CD4-positive, alpha-beta T cell treated with Interleukin-1 beta for 1 hour (primary cell): ENCODE results near the gene NAPSA.
"Not testable (repeated sequence)": the region's sequence is repeated elsewhere in the genome, so short reads cannot be mapped to it uniquely, and the experiment has no call there.

Experiments used
- DNase-seq, 2 donors: peaks; one replicate each; pipeline ENCODE4 v3.0.0-alpha.2; 2020 to 2022

NAPSA gene

DNA sequence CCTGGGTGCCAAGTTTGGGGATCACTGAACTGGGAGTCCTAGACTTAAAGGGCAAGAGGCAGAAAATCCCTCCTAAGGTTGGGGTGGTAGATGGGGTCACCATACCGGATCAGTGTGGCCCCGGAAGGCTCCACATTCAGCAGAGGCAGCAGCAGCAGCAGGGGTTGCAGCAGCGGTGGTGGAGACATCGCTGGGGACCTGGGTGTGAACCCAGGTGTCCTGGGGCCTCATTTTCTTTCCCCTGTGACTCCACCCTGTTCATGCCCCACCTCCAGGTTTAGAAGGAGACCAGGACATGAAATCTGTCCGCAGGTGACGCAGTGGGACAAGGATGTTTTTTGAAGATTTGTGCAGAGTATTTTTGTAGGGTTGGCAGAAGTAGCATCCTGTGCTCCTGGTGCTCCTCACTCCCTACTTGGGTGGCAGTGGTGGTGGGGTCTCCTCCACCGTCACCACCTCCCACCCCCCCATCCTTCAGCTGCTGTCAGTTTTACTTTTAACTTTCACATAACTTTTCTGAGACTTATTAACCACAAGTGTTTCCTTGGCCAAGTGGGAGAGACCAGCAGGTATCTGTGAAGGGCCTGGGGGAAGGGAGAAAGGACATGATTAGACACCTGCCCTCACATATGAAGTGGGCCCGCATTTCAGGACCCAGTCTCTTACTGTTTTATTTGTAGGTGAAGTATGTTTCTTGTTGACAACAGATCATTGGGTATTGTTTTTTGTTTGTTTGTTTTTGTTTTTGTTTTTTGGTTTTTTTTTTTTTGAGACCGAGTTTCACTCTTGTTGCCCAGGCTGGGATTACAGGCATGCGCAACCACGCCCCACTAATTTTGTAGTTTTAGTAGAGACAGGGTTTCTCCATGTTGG lies at the start of gene NAPSA:
TSS of gene NAPSA (minus strand) at position 206 of the 873 bp plus-strand sequence. CDS start at position 188, 18 bp downstream.
- no peak for DNase-seq

DNA sequence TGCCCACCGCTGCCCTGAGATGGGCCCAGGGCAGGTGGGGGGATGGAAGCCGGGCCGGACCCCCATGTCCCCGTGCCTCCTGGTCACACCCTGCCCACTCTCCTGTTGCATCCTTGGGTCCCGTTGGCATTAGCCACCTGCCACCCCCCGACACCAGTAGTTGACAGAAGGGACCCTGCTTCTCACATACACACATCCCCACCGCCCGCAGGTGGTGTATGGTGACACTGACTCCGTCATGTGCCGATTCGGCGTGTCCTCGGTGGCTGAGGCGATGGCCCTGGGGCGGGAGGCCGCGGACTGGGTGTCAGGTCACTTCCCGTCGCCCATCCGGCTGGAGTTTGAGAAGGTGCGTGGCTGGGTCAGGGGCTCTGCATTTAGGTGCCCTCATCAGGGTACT lies 48.1 kb upstream of the NAPSA start:
- no peak for DNase-seq

DNA sequence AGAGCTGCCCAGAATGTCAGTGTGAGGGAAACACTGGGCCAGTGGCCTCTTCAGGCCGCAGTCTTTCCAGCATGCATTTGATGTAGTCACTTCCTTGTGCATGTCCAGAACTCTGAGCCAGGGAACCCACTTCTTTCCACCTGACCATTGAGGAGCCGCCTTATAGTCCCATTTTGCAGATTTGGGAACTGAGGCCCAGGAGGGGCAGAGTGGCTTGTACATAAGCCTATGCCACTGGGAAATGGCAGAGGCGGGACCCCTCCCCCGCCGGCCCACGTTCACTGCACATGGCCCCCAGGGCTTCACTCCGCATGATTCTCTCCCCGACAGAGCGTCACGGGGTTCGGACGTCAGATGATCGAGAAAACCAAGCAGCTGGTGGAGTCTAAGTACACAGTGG lies 47.7 kb upstream of the NAPSA start:
- no peak for DNase-seq

DNA sequence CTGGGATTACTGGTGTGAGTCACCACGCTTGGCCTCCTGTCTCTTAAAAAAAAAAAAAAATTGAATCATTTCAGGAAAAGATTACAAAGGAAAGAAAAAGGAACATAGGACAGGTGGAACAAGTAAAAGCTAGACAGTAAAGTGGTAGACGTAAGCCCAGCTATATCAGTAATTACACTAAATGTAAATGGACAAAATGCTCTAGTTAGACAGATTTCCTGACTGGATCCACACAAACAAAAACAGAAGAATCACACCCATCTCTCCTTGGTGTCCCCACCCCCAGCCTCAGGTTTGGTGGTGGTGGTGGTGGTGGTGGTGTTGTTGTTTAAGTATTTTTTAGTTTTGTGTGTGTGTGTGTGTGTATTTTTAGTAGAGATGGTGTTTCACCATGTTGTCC lies 47.0 kb upstream of the NAPSA start:
- no peak for DNase-seq

DNA sequence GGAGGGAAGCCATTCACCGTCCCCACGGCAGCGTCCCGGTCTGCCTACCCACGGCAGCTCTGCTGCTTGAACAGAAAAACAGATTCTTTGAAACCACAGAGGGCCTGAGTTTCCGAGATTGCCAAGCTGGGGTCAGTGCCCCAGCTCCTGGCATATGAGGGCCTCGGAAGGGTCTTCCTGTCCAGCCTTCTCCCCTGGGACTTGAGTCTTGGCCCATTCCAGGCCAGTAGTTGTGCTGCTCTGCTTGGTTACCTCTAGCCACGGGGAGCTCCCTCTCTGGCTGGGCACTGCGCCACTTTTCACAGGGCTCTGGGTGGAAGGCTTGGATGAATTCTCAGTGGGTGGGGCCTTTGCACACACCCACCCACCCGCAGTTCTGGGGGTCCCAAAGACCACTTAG lies 44.7 kb upstream of the NAPSA start:
- DNase-seq = no peak

DNA sequence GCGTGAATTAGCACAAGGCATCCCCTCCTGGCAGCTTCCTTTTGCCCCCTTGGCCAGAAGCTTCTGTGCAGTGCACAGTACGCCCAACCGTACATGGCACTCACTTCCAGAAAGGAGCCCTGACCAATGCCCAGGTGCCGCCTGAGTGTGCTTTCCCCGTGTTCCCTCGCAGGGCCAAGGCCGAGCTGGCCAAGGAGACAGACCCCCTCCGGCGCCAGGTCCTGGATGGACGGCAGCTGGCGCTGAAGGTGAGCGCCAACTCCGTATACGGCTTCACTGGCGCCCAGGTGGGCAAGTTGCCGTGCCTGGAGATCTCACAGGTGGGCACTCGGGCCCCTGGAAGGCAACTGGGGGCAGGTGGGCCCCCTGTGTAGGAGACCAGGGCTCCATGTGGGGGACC lies 43.9 kb upstream of the NAPSA start:
- no peak for DNase-seq

DNA sequence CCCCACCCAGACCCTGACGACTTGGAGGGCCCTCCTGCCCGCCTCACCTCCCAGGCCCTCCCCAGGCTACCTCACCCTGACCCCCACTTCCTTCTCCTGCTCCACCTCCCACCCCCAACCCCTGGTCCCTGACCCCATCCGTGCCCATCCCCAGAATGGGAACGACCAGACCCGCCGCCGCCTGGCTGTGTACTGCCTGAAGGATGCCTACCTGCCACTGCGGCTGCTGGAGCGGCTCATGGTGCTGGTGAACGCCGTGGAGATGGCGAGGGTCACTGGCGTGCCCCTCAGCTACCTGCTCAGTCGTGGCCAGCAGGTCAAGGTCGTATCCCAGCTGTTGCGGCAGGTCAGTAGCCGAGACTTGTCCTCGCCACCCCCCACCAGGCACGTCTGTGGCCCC lies 41.4 kb upstream of the NAPSA start:
- DNase-seq = no peak

DNA sequence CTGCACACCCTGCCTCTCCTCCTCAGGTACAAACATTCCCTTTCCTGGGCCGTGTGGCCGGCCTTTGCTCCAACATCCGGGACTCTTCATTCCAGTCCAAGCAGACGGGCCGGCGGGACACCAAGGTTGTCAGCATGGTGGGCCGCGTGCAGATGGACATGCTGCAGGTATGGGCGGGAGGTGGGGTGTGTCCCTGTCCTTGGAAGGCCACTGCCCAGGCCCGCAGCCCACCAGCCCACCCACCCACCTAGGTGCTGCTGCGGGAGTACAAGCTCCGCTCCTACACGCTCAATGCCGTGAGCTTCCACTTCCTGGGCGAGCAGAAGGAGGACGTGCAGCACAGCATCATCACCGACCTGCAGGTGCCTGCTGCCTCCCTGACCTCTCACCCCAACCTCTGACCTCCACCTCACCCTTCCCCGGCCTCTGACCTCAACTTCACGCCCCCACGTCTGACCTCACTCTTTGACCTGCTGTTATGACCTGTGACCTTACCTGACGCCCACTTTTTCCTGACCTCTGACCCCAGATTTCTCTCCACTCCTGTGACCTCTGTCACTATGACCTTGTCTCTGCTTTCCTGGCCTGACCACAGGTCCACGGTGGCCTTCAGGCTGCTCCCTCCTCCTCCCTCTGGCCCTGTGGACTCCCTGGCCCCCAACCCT lies 40.8 kb upstream of the NAPSA start:
- DNase-seq = no peak

DNA sequence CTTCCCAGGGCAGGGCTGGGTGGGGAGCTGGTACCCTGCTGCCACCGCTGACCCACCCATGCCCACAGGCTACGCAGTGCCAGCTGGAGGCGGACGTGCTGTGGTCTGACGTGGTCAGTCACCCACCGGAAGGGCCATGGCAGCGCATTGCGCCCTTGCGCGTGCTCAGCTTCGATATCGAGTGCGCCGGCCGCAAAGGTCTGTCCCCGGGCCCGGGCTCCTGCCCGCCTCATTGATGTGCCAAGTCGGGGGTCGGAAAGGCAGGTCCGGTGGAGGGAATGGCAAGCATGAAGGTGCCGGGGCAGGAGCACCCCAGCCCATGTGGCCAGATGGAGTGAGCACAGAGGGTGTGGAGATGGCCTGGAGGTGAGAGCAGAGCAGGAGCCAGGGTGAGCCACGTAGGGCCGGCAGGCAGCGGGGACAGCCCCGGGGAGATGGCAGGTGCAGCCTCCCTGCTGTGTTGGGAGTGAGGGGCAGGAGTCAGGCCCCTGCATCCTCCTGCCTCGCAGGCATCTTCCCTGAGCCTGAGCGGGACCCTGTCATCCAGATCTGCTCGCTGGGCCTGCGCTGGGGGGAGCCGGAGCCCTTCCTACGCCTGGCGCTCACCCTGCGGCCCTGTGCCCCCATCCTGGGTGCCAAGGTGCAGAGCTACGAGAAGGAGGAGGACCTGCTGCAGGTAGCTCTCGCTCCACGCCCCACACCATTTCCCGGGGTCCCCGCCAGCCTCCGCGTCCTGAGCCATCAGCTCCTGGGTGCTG lies 37.3 kb upstream of the NAPSA start:
- no peak for DNase-seq

DNA sequence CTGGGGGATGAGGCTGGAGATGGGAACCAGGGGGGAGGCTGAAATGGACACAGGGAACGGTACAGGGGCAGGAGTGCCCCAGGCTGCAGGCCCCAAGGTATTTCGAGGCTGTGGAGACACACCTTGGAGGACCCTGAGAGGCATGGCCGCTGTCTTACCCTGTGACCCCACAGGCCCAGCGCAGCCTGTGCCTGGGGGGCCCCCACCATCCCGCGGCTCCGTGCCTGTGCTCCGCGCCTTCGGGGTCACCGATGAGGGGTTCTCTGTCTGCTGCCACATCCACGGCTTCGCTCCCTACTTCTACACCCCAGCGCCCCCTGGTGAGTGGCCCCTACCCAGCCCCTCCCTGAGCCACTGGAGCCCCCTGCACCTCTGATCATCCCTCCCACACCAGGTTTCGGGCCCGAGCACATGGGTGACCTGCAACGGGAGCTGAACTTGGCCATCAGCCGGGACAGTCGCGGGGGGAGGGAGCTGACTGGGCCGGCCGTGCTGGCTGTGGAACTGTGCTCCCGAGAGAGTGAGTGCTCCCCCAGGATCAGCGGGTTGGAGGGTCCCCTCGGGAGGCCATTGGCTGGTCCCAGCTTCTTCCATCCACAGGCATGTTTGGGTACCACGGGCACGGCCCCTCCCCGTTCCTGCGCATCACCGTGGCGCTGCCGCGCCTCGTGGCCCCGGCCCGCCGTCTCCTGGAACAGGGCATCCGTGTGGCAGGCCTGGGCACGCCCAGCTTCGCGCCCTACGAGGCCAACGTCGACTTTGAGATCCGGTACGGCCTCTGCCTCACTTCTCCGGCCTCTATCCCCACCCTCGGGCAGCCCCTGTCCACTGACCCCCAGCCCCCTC lies 36.4 kb upstream of the NAPSA start:
- no peak for DNase-seq

DNA sequence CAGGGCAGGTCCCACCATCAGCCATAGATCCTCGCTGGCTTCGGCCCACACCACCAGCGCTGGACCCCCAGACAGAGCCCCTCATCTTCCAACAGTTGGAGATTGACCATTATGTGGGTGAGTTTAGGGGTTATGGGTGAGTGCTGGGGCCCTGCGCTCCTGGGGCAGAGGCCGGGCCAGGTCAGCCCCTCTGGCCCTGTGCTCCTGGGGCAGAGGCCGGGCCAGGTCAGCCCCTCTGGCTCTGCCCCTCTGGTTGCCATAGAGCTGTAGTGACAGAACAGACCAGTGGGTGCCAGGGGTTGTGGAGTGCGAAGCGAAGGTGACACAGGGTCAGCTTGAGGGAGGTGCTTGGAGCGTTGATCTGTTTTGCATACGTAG lies 33.9 kb upstream of the NAPSA start:
- DNase-seq = no peak

DNA sequence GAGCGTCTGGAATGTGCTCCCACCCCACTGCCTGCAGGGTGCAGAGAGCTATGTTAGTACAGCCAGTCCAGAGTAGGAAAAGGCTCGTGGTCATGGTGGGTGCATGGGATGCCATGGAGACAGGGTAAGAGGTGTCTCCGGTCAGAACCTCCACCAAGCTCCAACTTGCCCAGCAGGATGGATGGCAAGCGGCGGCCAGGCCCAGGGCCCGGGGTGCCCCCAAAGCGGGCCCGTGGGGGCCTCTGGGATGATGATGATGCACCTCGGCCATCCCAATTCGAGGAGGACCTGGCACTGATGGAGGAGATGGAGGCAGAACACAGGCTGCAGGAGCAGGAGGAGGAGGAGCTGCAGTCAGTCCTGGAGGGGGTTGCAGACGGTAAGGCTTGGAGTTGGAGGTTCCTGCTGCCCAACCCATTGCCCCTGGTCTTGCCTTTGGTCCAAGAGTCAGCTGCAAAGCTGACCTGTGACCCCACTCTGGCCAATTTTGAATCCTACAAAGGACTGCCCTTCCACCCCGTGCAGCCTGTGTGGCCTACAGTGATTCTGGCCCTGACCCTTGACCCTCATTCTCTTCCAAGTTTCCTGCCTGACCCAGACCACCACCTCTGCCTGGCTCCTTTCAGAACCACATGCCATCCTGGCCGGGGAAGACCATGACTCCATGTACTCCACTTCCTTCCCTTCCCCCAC lies 33.4 kb upstream of the NAPSA start:
- no peak for DNase-seq

DNA sequence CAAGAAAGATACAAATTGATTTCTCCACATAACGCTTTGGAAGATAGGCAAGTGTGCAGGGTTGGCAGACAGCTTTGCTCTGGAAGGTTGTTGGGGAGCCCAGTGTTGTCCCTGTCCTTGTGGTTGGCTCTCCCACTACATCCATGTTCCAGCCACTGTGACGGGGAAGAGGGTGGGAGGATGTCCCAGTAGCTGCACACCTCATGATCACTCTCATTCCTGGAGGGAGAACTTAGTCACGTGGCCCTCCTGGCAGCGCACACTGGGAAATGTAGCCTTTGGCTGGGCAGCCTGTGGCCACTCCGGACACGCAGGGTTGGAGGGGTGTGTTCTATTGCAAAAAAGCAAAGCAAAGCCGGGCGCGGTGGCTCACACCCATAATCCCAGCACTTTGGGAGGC lies 28.6 kb upstream of the NAPSA start:
- DNase-seq = no peak

DNA sequence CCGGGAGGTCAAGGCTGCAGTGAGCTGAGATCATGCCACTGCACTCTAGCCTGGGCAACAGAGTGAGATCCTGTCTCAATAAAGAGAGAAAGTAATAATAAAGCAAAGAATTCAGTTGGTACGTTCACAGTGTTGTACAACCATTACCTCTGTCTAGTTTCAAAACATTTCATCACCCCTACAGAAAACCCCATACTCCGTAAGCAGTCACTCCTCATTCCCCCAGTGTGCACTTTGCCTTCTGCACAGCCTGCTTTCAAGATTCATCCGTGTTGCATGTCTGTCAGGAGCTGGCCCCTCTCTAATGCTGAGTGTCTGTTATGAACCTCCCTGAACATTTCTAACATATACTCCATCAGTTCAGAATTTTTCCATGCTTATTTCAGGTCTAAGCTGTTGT lies 28.1 kb upstream of the NAPSA start:
- no peak for DNase-seq

DNA sequence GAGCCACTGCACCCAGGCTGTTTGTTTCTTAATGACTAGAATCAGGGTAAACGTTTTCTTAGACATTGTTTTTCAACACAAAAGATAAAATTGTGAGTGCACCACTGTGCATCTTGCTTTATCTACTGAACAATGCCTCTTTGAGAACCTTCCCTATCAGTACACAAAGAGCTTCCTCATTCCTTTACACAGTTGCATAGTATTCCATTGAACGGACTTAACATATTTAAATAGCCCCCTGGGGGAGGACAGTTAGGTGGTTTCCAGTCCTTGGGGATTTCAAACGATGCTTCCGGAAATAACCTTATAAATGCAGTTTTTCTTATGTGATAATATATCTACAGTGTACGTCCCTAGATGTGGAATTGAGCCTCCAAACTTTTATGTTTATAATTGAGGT lies 27.3 kb upstream of the NAPSA start:
- no peak for DNase-seq

DNA sequence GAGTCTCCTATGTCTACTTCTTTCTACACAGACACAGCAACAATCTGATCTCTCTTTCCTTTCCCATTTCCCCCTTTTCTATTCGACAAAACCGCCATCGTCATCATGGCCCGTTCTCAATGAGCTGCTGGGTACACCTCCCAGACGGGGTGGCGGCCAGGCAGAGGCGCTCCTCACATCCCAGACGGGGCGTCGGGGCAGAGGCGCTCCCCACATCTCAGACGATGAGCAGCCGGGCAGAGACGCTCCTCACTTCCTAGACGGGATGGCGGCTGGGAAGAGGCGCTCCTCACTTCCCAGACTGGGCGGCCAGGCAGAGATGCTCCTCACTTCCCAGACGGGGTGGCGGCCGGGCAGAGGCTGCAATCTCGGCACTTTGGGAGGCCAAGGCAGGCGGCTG lies 25.5 kb upstream of the NAPSA start:
- not testable (repeated sequence) for DNase-seq

DNA sequence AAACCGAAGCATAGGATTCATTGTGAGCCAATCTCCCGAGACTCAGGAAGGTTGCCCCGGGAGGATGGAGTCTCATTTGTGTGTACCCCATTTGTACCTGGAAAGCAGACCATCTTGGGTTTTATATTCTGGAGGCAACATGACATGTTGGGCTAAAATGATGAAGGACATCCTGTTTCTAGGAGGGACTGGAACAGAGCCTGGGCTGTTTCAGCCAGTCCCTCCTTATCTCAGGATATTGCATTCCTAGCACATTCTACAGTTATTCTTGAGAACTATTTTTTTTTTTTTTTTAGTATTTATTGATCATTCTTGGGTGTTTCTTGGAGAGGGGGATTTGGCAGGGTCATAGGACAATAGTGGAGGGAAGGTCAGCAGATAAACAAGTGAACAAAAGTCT lies 24.9 kb upstream of the NAPSA start:
- not testable (repeated sequence) for DNase-seq

DNA sequence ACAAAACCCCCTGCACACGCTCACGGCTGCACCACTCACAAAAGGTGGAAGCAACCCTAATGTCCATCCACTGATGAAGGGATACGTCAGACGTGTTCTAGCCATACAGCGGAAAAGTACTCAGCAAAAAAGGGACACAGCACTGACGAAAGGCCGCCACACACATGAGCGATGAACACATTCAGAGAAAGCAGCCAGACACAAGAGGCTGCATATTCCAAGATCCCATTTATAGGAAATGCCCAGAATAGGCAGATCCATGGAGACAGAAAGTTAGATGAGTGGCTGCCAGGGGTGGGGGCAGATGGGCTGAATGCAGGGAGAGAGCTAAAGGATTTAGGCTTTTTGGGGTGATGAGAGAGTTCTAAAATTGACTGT lies 22.4 kb upstream of the NAPSA start:
- DNase-seq = no peak

DNA sequence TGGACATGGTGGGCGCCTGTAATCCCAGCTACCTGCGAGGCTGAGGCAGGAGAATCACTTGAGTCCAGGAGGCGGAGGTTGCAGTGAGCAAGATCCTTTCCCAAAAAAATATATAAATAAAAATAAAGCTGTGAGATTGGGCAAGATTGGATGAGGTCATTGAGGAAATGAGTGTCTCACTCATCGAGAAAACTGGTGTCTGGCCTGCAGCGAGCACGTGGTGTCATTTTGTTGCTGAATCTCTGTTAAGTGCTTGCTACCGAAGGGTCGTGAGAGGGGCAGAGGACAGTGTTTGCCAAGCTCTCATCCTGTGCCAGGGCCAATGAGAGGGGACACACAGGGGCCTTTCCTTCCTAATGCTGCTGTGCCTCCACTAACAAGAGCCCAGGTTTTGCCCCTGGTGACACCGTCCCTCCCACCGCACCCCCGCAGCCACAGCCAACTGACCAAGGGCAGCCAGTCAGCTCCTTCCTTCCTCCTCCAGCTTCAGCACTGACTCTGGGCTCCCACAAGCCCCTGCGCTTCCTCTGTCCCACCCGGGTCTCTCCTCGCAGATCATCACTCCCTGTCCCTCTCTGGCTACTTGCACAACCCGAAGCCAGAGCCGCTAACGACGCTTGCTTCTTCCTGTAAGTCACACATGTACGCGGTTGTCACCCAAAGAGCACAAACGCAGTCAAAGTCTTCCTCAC lies 21.9 kb upstream of the NAPSA start:
- peak in 1 of 2 donors; percentile 56 for DNase-seq

DNA sequence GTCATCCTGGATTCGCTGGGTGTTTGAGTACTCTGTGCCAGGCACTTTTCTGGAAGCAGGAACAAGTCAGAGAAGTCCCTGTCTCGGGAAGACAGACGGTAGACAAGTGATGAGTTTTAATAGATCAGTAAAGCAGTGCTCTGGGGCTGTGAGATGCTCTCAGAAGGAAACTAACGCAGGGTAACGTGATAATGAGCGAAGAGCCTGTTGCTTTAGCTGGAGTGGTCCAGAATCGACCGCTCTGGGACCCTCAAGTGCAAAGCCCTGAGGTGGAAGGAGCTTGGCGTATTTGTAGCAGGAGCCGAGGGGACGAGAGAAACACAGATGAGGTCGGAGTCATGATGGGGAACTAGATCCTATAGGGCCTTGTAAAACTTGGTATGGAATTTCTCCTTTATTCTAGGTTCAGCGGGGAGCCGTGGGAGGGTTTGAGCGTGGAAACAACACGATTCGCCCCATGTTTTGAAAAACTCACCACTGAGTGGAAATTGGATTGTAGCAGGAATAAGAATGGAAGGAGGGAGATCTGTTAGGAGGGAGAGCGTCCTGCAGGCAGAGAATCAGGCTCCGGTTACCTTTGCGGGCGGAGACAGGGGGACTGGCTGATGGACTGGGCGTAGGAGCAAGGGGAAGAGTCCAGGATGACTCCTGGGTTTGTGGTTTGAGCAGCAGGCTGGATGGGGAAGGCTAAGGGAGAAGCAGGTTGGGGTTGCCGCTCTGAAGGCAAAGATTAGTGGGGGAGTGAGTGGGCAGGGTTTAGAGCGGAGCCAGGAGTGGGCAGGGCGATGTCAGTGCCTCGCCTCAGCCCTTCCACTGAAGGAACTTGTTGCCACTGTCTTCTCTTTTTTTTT lies 19.5 kb upstream of the NAPSA start:
- no peak for DNase-seq
